ENCODE results near the gene COL13A1.

- TF ChIP-seq CTCF (IDR thresholded peaks at IDR 0.05) = no peak
- TF ChIP-seq POLR2A (IDR thresholded peaks at IDR 0.05) = no peak
Observed at GRCh38 chr10:69939061-69939460, 137.4 kb downstream of the COL13A1 start.

Data from adrenal gland (tissue), 5 donors.